ENCODE data around the gene TAGLN3.

TAGLN3 gene

GRCh38 chr3:112056451-112056929 is 57.8 kb downstream of the TAGLN3 start:
- DNase-seq, result no peak

GRCh38 chr3:112059497-112059896 is 60.8 kb downstream of the TAGLN3 start:
- DNase-seq, result no peak

- no peak for DNase-seq
Measured at GRCh38 chr3:112061152-112061551, 62.4 kb downstream of the TAGLN3 start.

All from activated naive CD4-positive, alpha-beta T cell (primary cell).